Measurements from ENCODE around the gene TPPP. TPM values are rescaled to one million over a fixed set of nuclear protein-coding genes. Genes with fewer than 3 reads are reported as not detected.
"Not testable (repeated sequence)": the region's sequence is repeated elsewhere in the genome, so short reads cannot be mapped to it uniquely, and the experiment has no call there.

The TPPP gene
- total RNA-seq (2022), result 0.18 and 0.28 TPM in 2 replicates
- Bru-seq, nascent RNA, result percentile 12 among the genes with signal in this experiment
- percentile 8 among the genes with signal in this experiment for BruChase-seq, experiment 1, labeled RNA remaining after a 2-hour chase
- BruChase-seq, experiment 2, labeled RNA remaining after a 6-hour chase, result percentile 14 among the genes with signal in this experiment
- long read RNA-seq, partial matches to known transcripts, result 0 of 16 reads
- long read RNA-seq, other reads (novel, unspliced or antisense), result 16 of 16 reads

DNA sequence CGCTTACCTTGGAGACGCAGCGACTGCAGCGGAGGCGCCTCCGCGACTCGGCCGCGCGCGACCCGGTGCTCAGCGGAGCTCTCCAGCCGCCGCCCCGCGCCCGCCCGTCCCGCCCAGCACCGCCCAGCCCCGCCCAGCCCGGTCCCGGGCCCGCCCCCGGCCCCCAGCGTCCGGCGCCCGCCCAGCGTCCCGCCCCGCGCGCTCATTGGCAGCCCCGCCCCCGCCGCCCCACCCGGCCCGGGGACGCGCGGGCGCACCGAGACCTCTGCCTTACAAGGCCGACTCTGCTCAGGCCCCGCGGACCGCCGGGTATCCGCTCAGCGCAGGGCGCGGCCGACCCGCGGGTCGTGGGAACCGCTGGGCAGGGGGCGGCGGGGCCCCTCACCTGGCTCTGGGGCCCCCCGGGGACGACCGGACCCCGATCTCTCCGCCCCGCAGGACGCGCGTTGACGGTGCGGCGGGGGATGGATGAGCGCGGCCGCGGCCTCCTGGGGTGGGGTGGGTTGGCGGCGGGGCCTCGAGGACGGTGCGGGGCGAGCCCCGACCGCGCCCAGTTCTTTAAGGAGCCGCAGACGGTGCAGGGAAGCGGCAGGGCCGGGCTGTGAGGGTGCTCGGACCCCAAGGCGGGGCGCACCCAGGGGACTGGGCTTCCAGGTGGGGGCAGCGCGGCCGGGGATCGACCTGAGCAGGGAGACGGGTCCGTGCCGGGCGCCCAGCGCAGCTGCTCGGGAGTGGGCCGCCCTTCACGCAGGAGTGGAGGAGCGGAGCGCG lies at the start of gene TPPP:
Gene TPPP (minus strand): TSS at position 82 of the 771 bp plus-strand sequence. CDS start 15,292 bp downstream, outside the sequence.
- intact Hi-C loops (cut with micrococcal nuclease; ENCODE audit: unreplicated experiment), result loop anchor here (2.0 kb wide), 1 partner anchor 91 kb away; the partner anchor contains the start of gene ZDHHC11B
- H3K27ac Mint-ChIP-seq (ENCODE audit: unreplicated experiment); H3K36me3 ChIP-seq (ENCODE audit: control insufficient read depth, insufficient read depth, low read length); BruUV-seq (replicated peaks); H3K4me1 Mint-ChIP-seq (ENCODE audit: low read depth, unreplicated experiment); H3K9me3 ChIP-seq; POLR2A ChIA-PET; H3K27me3 ChIP-seq (replicated peaks; ENCODE audit: control insufficient read depth, insufficient read depth, low read length); H3K4me1 ChIP-seq; H3K9me3 Mint-ChIP-seq (ENCODE audit: unreplicated experiment); H3K36me3 Mint-ChIP-seq (ENCODE audit: insufficient read depth, unreplicated experiment): not testable (repeated sequence)
- peaks cover 12% of the 10 kb centered on the region for H3K27me3 Mint-ChIP-seq (ENCODE audit: insufficient read depth, unreplicated experiment)
- H3K4me3 Mint-ChIP-seq (ENCODE audit: unreplicated experiment), result peak within 1 kb of the TSS; percentile 27
- peak; percentile 76 to 86 for DNase-seq
- peak within 1 kb of the TSS; percentile 38 for H3K4me3 ChIP-seq (ENCODE audit: low read depth, low read length)
- CTCF ChIA-PET, result interaction anchor here (0.6 kb wide), 1 partner anchor 49 kb away, joined by 3 read pairs; no protein-coding TSS in a partner anchor

DNA sequence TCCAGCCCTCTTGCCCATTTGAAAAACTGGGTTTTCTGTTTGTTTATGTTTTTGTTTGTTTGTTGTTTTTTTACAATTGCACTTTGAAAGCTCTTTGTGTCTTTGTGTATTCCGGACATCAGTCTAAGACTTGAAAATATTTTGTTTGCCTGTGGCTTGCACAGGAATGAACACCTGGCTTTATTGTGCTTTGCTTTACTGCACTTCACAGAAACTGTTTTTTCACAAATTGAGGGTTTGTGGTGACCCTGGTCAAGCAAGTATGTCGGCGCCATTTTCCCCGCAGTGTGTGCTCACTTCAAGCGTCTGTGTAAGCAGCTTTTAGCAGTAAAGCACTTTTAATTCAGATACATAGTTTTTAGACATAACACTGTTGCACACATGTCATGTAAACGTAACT lies 49.1 kb upstream of the TPPP start:
- POLR2A ChIA-PET; H3K27me3 Mint-ChIP-seq (ENCODE audit: insufficient read depth, unreplicated experiment); DNase-seq; H3K36me3 Mint-ChIP-seq (ENCODE audit: insufficient read depth, unreplicated experiment); BruUV-seq (replicated peaks); H3K27me3 ChIP-seq (replicated peaks; ENCODE audit: control insufficient read depth, insufficient read depth, low read length); H3K4me3 Mint-ChIP-seq (ENCODE audit: unreplicated experiment); intact Hi-C loops (cut with micrococcal nuclease; ENCODE audit: unreplicated experiment); H3K9me3 Mint-ChIP-seq (ENCODE audit: unreplicated experiment); H3K36me3 ChIP-seq (ENCODE audit: control insufficient read depth, insufficient read depth, low read length); H3K9me3 ChIP-seq; H3K4me3 ChIP-seq (ENCODE audit: low read depth, low read length); H3K4me1 ChIP-seq; H3K4me1 Mint-ChIP-seq (ENCODE audit: low read depth, unreplicated experiment); H3K27ac Mint-ChIP-seq (ENCODE audit: unreplicated experiment): not testable (repeated sequence)
- CTCF ChIA-PET, result interaction anchor here (0.7 kb wide), 1 partner anchor 49 kb away, joined by 3 read pairs; the partner anchor contains the start of gene TPPP

DNA sequence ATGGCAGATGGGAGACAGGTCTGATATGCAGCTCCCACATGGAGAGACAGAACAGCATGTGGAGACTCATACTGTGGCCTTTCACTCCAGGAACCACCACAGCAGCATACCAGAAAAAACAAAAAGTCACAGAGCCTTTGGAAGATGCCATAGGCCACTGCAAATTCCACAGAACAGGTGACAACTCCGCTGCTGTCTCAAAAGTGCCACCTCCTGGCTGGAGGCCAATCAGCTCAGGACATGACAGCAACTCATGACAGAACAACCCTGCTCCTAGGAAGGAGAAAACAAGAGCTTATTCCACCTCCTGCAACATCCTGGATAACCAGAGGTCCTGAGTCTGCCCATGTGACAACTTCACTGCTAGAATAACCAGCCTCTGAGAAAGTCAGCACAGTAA lies 41.0 kb upstream of the TPPP start:
- POLR2A ChIA-PET; DNase-seq; H3K36me3 Mint-ChIP-seq (ENCODE audit: insufficient read depth, unreplicated experiment); H3K36me3 ChIP-seq (ENCODE audit: control insufficient read depth, insufficient read depth, low read length); H3K27me3 Mint-ChIP-seq (ENCODE audit: insufficient read depth, unreplicated experiment); H3K27ac Mint-ChIP-seq (ENCODE audit: unreplicated experiment); CTCF ChIA-PET; H3K4me3 Mint-ChIP-seq (ENCODE audit: unreplicated experiment); H3K4me1 Mint-ChIP-seq (ENCODE audit: low read depth, unreplicated experiment); H3K27me3 ChIP-seq (replicated peaks; ENCODE audit: control insufficient read depth, insufficient read depth, low read length); H3K4me1 ChIP-seq; BruUV-seq (replicated peaks); H3K9me3 ChIP-seq; intact Hi-C loops (cut with micrococcal nuclease; ENCODE audit: unreplicated experiment); H3K9me3 Mint-ChIP-seq (ENCODE audit: unreplicated experiment); H3K4me3 ChIP-seq (ENCODE audit: low read depth, low read length): not testable (repeated sequence)

DNA sequence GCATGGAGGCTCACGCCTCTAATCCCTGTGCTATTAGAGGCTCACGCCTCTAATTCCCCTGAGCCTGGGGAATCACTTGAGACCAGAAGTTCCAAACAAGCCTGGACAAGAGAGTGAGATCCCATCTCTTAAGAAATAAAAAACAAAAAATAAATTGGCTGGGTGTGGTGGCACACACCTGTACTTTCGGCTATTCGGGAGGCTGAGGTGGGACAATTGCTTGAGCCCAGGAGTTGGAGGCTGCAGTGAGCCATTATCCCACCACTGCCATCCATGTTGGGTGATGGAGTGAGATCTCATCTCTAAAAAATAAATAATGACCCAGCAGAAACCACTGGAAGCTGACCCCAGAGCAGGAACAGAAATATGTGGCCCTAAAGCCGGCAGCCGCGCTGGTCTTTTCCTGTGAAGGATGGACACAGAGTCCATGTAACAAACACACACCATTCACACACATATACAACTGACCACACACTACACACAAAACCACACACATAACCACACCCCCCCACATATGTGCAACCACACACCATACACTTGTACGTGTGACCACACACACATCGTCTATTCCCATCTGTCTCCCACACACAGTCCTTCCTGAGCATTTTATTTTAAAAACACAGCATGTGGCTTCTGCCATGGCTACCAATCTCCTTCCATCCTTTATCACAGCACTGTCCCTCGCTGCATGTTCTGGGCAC lies 39.8 kb upstream of the TPPP start:
- H3K4me3 Mint-ChIP-seq (ENCODE audit: unreplicated experiment); H3K9me3 ChIP-seq; DNase-seq; H3K9me3 Mint-ChIP-seq (ENCODE audit: unreplicated experiment); POLR2A ChIA-PET; H3K36me3 Mint-ChIP-seq (ENCODE audit: insufficient read depth, unreplicated experiment); H3K4me1 Mint-ChIP-seq (ENCODE audit: low read depth, unreplicated experiment); H3K36me3 ChIP-seq (ENCODE audit: control insufficient read depth, insufficient read depth, low read length); H3K4me3 ChIP-seq (ENCODE audit: low read depth, low read length); H3K4me1 ChIP-seq; H3K27me3 Mint-ChIP-seq (ENCODE audit: insufficient read depth, unreplicated experiment); H3K27me3 ChIP-seq (replicated peaks; ENCODE audit: control insufficient read depth, insufficient read depth, low read length); BruUV-seq (replicated peaks); intact Hi-C loops (cut with micrococcal nuclease; ENCODE audit: unreplicated experiment); H3K27ac Mint-ChIP-seq (ENCODE audit: unreplicated experiment); CTCF ChIA-PET: not testable (repeated sequence)

DNA sequence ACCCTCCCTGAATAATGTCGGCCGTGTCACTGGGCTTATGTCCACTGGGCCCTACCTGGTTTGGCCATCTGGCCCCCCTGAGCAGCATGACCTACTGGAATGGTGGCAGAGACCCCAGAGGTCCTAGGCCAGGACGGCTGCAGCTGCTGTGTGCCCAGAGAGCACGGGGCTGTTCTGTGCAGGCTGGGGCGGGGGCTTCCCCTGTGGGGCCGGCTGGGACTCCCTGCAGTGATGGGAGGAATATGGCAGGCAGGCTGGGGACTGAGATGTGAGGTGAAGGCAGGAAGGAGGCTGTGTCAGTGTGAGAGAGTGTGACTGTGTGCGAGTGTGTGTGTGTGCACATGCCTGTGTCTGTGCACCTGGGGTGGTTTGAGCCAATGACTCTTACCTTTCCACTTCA lies 36.1 kb upstream of the TPPP start:
- H3K4me1 ChIP-seq; H3K4me1 Mint-ChIP-seq (ENCODE audit: low read depth, unreplicated experiment); H3K4me3 Mint-ChIP-seq (ENCODE audit: unreplicated experiment); H3K4me3 ChIP-seq (ENCODE audit: low read depth, low read length); H3K27ac Mint-ChIP-seq (ENCODE audit: unreplicated experiment); H3K27me3 Mint-ChIP-seq (ENCODE audit: insufficient read depth, unreplicated experiment); CTCF ChIA-PET; H3K27me3 ChIP-seq (replicated peaks; ENCODE audit: control insufficient read depth, insufficient read depth, low read length); DNase-seq; POLR2A ChIA-PET; intact Hi-C loops (cut with micrococcal nuclease; ENCODE audit: unreplicated experiment); H3K9me3 ChIP-seq; H3K36me3 ChIP-seq (ENCODE audit: control insufficient read depth, insufficient read depth, low read length); BruUV-seq (replicated peaks); H3K9me3 Mint-ChIP-seq (ENCODE audit: unreplicated experiment); H3K36me3 Mint-ChIP-seq (ENCODE audit: insufficient read depth, unreplicated experiment): not testable (repeated sequence)

DNA sequence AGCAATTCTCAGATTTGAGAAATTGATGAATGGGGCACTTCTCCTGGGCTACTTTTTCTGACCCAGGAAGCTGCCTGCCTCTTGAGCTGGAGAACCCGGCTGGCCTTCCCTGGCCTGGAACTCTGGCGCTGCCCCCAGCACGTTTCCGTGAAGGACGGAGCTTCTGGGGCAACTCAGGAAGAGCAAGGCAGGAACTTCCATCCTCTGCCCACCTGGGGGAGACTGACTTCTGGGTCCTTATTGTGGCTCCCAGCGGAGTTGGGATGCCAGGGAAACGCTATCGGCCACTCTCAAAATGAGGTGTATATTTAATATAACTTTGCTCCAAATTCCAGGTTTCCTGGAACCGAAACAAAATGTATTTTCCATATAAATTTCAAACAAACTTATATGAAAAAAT lies 33.9 kb upstream of the TPPP start:
- H3K4me3 ChIP-seq (ENCODE audit: low read depth, low read length); intact Hi-C loops (cut with micrococcal nuclease; ENCODE audit: unreplicated experiment); H3K9me3 Mint-ChIP-seq (ENCODE audit: unreplicated experiment); CTCF ChIA-PET; H3K27ac Mint-ChIP-seq (ENCODE audit: unreplicated experiment); H3K36me3 Mint-ChIP-seq (ENCODE audit: insufficient read depth, unreplicated experiment); H3K4me3 Mint-ChIP-seq (ENCODE audit: unreplicated experiment); H3K36me3 ChIP-seq (ENCODE audit: control insufficient read depth, insufficient read depth, low read length); H3K27me3 Mint-ChIP-seq (ENCODE audit: insufficient read depth, unreplicated experiment); H3K4me1 ChIP-seq; POLR2A ChIA-PET; DNase-seq; BruUV-seq (replicated peaks); H3K4me1 Mint-ChIP-seq (ENCODE audit: low read depth, unreplicated experiment); H3K27me3 ChIP-seq (replicated peaks; ENCODE audit: control insufficient read depth, insufficient read depth, low read length); H3K9me3 ChIP-seq: not testable (repeated sequence)

Measured in Caco-2 (cell line).